ENCODE measurements around the gene MYL12A.
A peak's percentile ranks its signal among the peaks of the same experiment; 100 is the strongest.

Gene MYL12A

DNA sequence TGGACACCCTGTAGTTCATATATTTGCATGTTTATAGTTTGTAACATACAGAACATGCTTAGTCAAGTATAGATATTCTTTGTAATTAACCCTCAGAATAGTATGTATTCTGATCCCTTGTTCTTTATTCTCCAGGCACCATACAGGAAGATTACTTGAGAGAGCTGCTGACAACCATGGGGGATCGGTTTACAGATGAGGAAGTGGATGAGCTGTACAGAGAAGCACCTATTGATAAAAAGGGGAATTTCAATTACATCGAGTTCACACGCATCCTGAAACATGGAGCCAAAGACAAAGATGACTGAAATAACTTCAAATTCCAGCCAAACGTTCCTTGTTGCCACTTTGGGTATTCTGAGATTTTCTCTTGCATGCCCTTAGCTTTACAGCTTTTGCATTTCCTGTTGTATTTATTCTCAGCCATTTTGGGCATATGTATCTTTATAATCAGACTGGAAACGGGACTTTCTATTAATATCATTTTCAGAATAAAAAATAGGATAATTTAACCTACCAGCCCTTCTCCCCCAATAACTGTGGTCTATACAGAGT is 8.1 kb downstream of the MYL12A start:
- DNase-seq (ENCODE audit: insufficient read length, low spot score): no peak
- FAIRE-seq: no peak
- TF ChIP-seq, protein P1, sequence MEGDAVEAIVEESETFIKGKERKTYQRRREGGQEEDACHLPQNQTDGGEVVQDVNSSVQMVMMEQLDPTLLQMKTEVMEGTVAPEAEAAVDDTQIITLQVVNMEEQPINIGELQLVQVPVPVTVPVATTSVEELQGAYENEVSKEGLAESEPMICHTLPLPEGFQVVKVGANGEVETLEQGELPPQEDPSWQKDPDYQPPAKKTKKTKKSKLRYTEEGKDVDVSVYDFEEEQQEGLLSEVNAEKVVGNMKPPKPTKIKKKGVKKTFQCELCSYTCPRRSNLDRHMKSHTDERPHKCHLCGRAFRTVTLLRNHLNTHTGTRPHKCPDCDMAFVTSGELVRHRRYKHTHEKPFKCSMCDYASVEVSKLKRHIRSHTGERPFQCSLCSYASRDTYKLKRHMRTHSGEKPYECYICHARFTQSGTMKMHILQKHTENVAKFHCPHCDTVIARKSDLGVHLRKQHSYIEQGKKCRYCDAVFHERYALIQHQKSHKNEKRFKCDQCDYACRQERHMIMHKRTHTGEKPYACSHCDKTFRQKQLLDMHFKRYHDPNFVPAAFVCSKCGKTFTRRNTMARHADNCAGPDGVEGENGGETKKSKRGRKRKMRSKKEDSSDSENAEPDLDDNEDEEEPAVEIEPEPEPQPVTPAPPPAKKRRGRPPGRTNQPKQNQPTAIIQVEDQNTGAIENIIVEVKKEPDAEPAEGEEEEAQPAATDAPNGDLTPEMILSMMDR (IDR thresholded peaks at IDR 0.05; ENCODE audit: insufficient read depth, missing control alignments): no peak

DNA sequence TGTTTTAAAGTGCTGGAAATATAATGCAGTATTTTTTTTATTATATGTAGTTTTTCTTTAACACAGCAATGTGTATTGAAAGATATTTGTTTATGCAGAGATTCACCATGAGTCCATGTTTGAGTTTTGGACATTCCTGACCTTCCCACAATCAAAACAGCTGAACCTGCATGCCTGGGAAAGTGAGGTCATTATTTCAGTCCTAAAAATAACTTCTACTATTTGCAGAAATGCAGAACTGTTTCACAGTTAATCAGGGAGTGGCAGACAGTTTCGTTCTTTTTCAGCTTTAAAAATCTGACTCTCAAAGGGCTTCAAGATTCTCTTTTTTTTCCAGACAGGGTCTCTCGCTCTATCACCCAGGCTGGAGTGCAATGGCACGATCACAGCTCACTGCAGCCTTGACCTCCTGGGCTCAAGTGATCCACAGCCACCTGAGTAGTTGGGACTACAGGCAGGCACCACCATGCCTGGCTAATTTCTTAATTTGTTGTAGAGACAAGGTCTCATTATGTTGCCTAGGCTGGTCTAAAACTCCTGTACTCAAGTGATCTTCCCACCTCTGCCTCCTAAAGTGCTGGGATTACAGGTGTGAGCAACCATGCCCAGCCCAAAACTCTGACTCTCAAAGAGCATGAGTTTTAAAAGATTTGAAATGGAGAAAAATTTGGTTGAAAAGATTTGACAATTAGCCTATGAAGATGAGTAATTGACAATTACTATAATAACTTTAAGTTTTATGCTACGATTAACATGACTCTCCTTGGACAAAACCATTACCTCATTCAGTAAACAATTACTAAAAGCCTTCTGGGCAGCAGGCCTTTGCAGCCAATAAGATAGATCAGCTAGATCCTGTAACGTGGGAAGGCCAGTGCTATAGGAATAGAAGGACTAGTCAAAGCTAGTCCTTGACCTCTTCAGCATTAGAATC is 9.4 kb downstream of the MYL12A start:
- FAIRE-seq (no peak), DNase-seq (ENCODE audit: insufficient read length, low spot score) (no peak)
- TF ChIP-seq, protein P1 (IDR thresholded peaks at IDR 0.05; ENCODE audit: insufficient read depth, missing control alignments): no peak

DNA sequence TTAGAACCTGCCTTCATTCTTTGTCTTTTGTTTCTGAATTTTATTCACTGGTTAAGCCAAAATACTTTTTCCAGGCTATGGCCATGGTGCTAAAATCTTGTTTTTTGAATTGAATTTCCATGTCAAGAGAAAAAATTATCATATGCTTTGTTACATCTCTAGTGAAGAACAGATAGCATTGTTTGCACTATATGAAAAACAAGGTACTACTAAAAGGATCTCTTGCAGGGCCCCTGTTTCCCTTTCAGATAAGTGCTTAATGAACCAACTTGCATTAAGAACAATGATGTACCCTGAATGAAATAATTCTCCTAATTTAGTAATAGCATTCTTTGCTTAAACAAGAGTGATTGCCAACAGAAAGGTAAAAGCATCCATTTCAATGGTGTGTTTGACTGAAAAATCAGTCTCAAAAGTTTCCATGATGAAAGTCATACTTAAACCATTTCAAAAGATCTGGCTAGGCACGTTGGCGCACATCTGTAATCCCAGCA is 10.1 kb downstream of the MYL12A start:
- TF ChIP-seq, protein P1 (IDR thresholded peaks at IDR 0.05; ENCODE audit: insufficient read depth, missing control alignments): no peak
- no peak for DNase-seq (ENCODE audit: insufficient read length, low spot score)
- FAIRE-seq: no peak

DNA sequence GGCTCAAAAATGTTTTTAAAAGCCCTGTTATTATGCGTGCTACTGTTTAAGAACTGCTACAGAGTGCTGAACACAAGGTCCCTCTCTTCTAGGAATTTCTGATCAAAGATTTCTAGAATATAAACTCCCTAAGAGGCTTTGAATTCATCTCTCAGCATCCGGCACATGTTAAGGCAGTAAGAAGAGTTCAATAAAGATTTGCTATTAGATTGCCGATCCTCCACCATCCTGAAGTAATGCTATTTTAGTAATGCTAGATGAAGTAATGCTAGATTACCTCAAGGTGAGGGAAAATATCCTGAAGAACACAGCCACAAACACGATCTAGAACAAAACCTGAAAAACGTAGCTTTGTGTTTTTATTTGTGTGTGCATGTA is 13.4 kb downstream of the MYL12A start:
- DNase-seq (ENCODE audit: insufficient read length, low spot score) (no peak), FAIRE-seq (no peak)
- TF ChIP-seq, protein P1 (IDR thresholded peaks at IDR 0.05; ENCODE audit: insufficient read depth, missing control alignments): no peak

DNA sequence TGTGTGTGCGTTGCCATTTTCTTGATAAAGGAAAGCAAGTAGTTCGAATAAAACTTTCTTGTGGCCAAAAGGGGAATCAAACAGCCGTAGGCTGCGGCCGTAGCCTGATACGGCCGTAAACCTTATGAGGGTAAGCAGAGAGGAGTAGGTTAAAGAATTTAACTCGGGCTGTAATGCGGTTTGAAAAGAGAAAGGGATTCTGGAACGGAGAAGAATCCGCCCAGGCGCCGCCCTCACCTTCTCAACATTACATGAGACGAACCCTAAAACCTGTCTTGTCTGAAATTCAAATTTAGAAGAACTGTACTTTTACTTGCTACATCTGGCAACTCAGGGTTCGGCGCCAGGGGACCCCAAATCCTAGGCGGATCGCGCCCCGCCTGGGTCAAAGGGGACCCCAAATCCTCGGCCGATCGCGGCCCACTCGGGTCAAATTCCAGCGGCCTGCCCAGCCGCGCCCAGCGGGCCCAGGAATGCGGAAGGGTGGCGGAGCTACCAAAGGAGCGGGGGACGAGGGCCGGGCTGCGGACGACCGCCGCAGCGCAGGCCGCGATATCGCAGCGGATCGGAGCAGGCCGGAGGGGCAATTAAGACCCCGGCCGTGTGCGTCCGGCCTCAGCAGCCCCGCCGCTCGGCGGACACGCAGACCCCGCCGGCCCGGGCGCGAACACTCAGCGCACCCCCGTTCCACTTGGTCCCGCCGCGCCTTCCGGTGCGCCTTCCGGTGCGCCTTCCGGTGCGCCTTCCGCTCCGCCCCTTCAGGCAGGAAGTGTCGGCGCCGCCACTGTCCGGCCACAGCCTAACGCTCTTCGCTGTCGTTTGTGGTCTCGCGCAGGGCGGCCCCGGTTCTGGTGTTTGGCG is 14.0 kb downstream of the MYL12A start, which contains the start of gene MYL12B:
Gene MYL12B, plus strand, starts transcription at position 761 of the 861 bp plus-strand sequence. CDS start 10,766 bp downstream, outside the sequence.
- TF ChIP-seq, protein P1 (IDR thresholded peaks at IDR 0.05; ENCODE audit: insufficient read depth, missing control alignments): peak; percentile 1
- FAIRE-seq (no peak), DNase-seq (ENCODE audit: insufficient read length, low spot score) (peak; percentile 82)

DNA sequence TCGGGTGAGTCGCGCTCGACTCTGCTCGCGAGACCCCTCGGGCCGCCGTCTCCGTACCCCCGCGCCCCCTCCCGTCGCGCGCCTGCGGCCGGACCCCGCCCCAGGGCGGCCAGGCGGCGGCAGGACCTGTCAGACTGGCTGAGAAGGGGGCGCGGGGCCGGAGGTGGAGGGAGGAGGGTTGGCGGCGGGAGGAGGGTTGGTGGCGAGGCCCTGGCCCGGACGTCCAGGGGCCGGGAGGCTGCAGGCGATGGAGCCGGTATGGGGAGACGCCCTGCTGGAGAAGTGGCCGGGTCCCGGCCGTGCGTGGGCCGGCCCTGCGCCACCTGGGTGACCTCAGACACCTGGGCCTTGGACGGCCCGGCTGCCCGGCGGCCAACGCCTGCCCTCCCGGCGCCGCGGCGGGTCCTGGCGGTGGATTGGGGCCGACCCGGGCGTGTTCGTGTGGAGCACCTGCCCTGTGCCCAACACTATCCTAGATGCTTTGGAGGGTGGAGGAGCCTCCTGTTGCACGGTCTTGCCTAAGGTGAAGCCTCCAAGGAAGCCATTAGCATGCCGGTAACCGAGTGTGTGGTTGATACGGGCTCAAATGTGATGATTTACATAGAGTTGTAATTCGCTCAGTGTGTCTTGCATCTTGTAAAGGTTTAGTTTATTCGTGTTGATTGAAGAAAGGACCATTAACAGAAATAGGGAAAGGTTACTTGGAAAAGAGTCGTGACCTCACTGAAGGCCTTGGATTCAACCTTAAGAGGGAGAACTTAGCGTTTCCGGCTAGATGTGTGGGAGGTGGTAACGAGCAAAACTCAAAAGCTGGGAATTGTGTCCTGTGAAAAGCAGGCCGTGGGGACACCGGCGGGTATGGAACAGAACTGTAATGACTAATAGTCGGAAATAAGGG is 14.9 kb downstream of the MYL12A start:
- TF ChIP-seq, protein P1 (IDR thresholded peaks at IDR 0.05; ENCODE audit: insufficient read depth, missing control alignments): no peak
- FAIRE-seq: no peak
- DNase-seq (ENCODE audit: insufficient read length, low spot score): peak; percentile 32
